Activated naive CD8-positive, alpha-beta T cell treated with anti-CD3 and anti-CD28 coated beads, Interleukin-2, amount 50 U/mL, for 16 hours (primary cell): ENCODE results near the gene GTF3A.

Experiments
- DNase-seq: peaks from one replicate; pipeline ENCODE4 v3.0.0-alpha.2; 2020; ENCODE audit warnings: low read depth, low spot score

The GTF3A gene

GRCh38 chr13:27448308-27448707, 23.9 kb downstream of the GTF3A start:
- DNase-seq = no peak

GRCh38 chr13:27449081-27449603, 24.7 kb downstream of the GTF3A start:
- DNase-seq = no peak

- DNase-seq = peak; percentile 86
Measured at GRCh38 chr13:27449936-27450828, 25.8 kb downstream of the GTF3A start, which contains the start of gene MTIF3. TSS of gene MTIF3 (minus strand) at chr13:27450564. CDS start at chr13:27440448, 10,116 bp downstream.

DNA sequence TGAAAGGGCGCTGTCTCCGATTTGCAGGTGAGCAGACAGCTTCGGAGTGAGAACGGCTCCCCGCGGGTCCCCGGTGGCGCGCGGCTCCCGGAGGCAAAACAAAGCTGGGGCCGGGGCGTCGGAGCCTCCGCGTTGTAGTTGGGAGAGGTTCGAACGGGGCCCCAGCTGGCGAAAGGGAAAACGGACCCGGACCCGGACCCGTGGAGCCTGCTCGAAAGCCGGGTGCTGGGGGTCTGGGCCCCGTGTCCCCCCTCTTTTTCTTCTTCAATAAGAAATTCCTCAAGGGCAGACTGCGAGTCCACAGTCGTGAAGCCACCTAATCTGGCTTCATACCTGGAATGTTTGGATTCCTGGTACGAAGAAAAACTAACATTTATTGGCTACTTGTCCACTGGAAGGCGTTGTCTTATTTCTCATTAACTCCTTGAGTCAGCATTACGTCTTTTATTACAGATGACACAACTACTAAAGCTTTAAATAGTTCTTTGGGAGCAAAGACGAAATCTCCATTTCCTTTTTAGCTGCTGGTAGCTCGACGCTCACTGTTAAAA, 26.6 kb downstream of the GTF3A start:
- DNase-seq = no peak

- DNase-seq = no peak
Measured at GRCh38 chr13:27455331-27455855, 31.0 kb downstream of the GTF3A start.

GRCh38 chr13:27461940-27462584, 37.6 kb downstream of the GTF3A start:
- no peak for DNase-seq

GRCh38 chr13:27463500-27463899, 39.1 kb downstream of the GTF3A start:
- DNase-seq = no peak

DNA sequence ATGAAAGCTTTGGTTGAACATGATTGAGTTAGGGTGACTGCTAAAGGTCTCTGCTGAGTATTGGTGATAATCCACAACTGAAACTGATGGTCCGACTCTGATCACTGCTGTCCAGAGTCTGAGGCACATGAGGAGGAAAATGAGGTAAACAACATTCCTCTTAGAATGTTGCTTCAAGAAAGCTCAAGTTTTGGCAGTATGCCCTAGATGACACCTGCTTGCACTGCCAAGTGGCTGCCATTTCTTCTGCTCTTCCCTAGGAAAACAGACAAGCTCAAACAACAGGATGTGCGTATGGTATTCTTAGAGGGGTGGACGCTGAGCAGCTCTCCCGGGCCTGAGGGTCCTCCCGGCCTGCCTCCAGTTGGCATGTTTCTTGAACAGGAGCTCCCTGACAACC, 41.2 kb downstream of the GTF3A start:
- no peak for DNase-seq

DNA sequence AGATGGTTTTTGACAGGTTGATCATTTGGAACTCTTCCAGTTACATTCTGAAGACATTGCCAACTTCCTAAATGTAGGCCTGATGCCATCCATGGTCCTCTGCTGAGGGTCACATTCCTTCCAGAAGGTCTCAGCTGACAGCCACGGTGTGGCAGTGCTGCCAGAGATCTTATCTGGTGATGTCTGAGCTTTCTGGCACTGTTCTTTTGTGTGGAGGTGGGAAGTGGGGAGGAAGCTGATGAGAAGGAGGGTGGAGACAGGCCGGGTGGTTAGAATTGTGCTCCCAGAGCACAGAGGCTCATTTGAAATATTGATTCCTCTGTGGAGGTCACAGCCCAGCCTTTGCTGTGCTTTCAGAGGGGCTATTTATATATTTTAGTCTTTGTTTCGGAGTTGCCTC, 42.1 kb downstream of the GTF3A start:
- no peak for DNase-seq

GRCh38 chr13:27470075-27470820, 45.8 kb downstream of the GTF3A start:
- DNase-seq = no peak

- DNase-seq = no peak
Measured at GRCh38 chr13:27472441-27472840, 48.0 kb downstream of the GTF3A start.

DNA sequence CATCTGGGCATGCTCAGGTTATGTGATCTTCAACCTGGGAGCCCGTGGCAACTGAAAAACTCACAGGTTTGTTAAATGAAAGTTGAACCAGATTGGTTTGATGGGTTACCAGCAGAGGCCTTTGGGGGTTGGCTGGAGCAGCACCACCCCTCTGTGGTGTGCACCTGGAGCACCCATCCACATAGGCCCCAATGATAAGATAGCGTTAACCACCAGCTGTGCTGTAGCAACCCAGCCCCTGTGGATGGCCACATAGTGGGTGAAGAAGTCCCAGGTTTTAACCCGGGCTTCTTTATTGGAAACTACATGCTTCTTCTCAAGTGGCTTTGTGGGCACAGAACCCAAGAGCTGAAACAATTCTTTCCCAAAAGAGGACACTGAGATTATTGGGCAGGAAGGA, 48.5 kb downstream of the GTF3A start:
- no peak for DNase-seq

DNA sequence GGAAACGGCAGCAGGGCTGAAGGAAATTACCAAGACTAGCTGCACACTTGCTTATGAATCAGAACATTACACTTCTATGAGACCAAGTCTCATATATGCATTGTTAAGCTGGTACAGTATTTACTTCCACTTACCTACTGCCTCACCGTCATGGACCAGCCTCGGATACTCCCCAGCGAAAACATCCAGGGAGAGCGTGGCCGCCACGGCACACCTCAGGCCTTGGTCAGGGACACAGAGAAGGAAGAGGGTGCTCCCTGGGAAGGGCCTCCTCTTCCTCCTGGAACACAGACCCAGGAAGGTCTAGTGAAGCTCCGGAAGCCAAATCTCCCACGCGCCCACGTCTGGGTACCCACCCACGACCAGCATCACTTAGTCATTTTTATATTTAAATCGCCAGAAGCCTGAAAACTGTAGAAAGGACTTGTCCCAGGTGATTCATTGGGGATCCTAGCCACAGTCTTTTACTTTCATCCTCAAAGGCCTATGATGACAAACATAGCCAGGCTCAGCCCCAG, 50.4 kb downstream of the GTF3A start:
- no peak for DNase-seq

DNA sequence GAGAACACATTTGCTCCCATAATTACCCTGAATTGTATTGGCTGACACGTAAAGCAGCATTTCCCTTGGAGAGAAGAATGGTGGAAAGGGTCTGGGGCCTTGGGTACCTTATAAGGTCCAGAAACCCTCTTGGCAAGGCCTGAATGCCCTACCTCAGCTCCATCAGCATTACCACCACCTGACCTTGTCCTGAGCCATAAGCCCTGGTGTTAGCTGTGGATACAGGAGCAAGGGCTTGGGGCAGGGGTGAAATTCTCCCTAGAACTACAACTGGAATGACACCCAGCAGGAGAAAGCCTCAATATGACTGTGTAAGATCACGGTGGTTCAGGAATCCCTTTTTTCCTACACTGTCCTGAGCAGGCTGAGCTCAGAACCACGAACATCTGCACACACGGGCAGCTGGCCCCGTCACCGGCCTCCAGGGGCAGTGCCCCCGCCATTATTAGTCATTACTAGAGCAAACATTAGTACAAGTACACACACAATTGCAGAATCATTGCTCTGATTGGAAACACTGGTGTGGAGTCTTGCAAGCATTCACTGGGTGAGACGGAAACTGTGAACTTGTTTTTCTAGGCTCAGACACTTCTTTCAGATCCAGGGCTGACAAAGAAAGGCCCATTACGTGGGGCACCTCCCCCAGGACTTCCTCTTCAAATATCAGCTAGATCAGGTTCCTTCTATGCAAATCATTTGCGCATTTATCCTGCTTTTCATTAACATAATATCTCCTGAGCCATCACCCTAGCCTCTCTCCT, 52.7 kb downstream of the GTF3A start:
- no peak for DNase-seq

GRCh38 chr13:27481766-27482165, 57.3 kb downstream of the GTF3A start:
- no peak for DNase-seq

GRCh38 chr13:27482983-27483382, 58.6 kb downstream of the GTF3A start:
- DNase-seq = no peak

GRCh38 chr13:27483421-27483820, 59.0 kb downstream of the GTF3A start:
- no peak for DNase-seq
